H1 (cell line): ENCODE measurements around the gene PORCN. TPM values are rescaled to one million over a fixed set of nuclear protein-coding genes. Genes with fewer than 3 reads are reported as not detected.

Source experiments
- CTCF ChIA-PET: fragments of 300-600 bp; sonication (Branson Sonifier 250); formaldehyde crosslinking; loops from one replicate; lab custom pipeline; 2021; ENCODE audit not compliant: partially characterized antibody; lab: Charles Lee
- POLR2A ChIA-PET: fragments of 300-600 bp; sonication (Branson Sonifier 250); formaldehyde crosslinking; loops from one replicate; lab custom pipeline; 2021; ENCODE audit warnings: inconsistent platforms; ENCODE audit not compliant: partially characterized antibody; lab: Charles Lee
- DNase-seq, 2 experiments: peaks; one replicate each; pipeline versions ENCODE4 v3.0.0 to v3.0.0-alpha.2; 2010 to 2022; ENCODE audit warnings: low spot score in 2 of 2, low read depth in 1 of 2, mixed read lengths in 1 of 2
- FAIRE-seq: peaks from 2 replicates; lab custom pipeline; 2011; peaks lifted over from hg19 to GRCh38; lab: Jason Lieb, UNC
- H2AFZ ChIP-seq: 2 replicates; pipeline ENCODE4 v1.8.1; 2012; ENCODE audit warnings: low read length, inconsistent platforms
- H2AK5ac ChIP-seq: 2 replicates; pipeline ENCODE4 v1.6.1; 2013; ENCODE audit warnings: low read depth, low read length
- H2BK120ac ChIP-seq: replicated peaks from 2 replicates; pipeline ENCODE3; 2013; ENCODE audit warnings: low read depth, low read length, inconsistent platforms
- H2BK12ac ChIP-seq: 2 replicates; pipeline ENCODE4 v1.6.1; 2013; ENCODE audit warnings: low read depth, low read length
- H2BK15ac ChIP-seq: 2 replicates; pipeline ENCODE4 v1.6.1; 2013; ENCODE audit warnings: low read length
- H2BK20ac ChIP-seq: 2 replicates; pipeline ENCODE4 v1.6.1; 2013; ENCODE audit warnings: low read length
- H2BK5ac ChIP-seq: 2 replicates; pipeline ENCODE4 v1.6.1; 2013; ENCODE audit warnings: low read depth, low read length
- H3K14ac ChIP-seq: 2 replicates; pipeline ENCODE4 v1.6.1; 2013; ENCODE audit warnings: inconsistent platforms; ENCODE audit not compliant: insufficient read length
- H3K18ac ChIP-seq: 2 replicates; pipeline ENCODE4 v1.6.1; 2013; ENCODE audit warnings: low read length; ENCODE audit errors: extremely low read depth
- H3K23ac ChIP-seq: 2 replicates; pipeline ENCODE4 v1.6.1; 2013; ENCODE audit warnings: inconsistent platforms; ENCODE audit not compliant: insufficient read length
- H3K23me2 ChIP-seq: 2 replicates; pipeline ENCODE4 v1.6.1; 2013; ENCODE audit warnings: low read depth, low read length
- H3K27ac ChIP-seq: 2 replicates; pipeline ENCODE4 v1.6.1; 2011; ENCODE audit warnings: low read depth, low read length, inconsistent platforms
- H3K27me3 ChIP-seq, 4 experiments: replicated peaks in 1 of 4; 1 replicate in 1 of 4; 2 replicates in 3 of 4; pipeline versions ENCODE4 v1.6.1 to v1.8.1; 2011 to 2013; ENCODE audit warnings: low read length in 3 of 4, mild to moderate bottlenecking in 3 of 4, inconsistent platforms in 2 of 4, mixed read lengths in 2 of 4, moderate library complexity in 1 of 4; ENCODE audit not compliant: control insufficient read depth in 3 of 4, insufficient read depth in 3 of 4; ENCODE audit errors: extremely low read depth in 1 of 4
- H3K36me3 ChIP-seq, 4 experiments: 2 replicates each; pipeline versions ENCODE4 v1.6.1 to v1.8.1; 2011 to 2013; ENCODE audit warnings: mild to moderate bottlenecking in 4 of 4, low read length in 3 of 4, moderate library complexity in 2 of 4, control low read depth in 1 of 4, inconsistent platforms in 1 of 4; ENCODE audit not compliant: insufficient read depth in 4 of 4, control insufficient read depth in 2 of 4
- H3K4ac ChIP-seq: replicated peaks from 2 replicates; pipeline ENCODE3; 2013; ENCODE audit warnings: low read length, low read depth, mixed read lengths, inconsistent platforms; ENCODE audit not compliant: insufficient read length
- H3K4me1 ChIP-seq, 4 experiments: replicated peaks in 1 of 4; 1 replicate in 1 of 4; 2 replicates in 3 of 4; pipeline versions ENCODE4 v1.6.1 to v1.8.1; 2011 to 2013; ENCODE audit warnings: low read length in 3 of 4, inconsistent platforms in 2 of 4, mixed read lengths in 1 of 4; ENCODE audit not compliant: insufficient read depth in 4 of 4, control insufficient read depth in 3 of 4
- H3K4me2 ChIP-seq, 2 experiments: 2 replicates each; pipeline versions ENCODE4 v1.6.1 to v1.8.1; 2011 to 2013; ENCODE audit warnings: low read depth in 2 of 2, low read length in 2 of 2, control low read depth in 1 of 2, inconsistent platforms in 1 of 2, mild to moderate bottlenecking in 1 of 2; ENCODE audit not compliant: insufficient read depth in 1 of 2
- H3K4me3 ChIP-seq, 4 experiments: fragments of 200-600, 300-600 bp in 1 of 4; sonication (generic), shearing (Covaris generic), sonication (Bioruptor Twin) in 1 of 4; 2 replicates each; pipeline versions ENCODE4 v1.5.1 to v1.8.1; 2011 to 2016; ENCODE audit warnings: low read length in 4 of 4, low read depth in 3 of 4, control low read depth in 2 of 4, inconsistent platforms in 2 of 4, mild to moderate bottlenecking in 2 of 4, mixed read lengths in 1 of 4, moderate library complexity in 1 of 4; ENCODE audit not compliant: insufficient read depth in 2 of 4; ENCODE audit errors: extremely low read depth in 1 of 4
- H3K56ac ChIP-seq: replicated peaks from 2 replicates; pipeline ENCODE3; 2013; ENCODE audit warnings: low read depth, mild to moderate bottlenecking, mixed read lengths, low read length, inconsistent platforms; ENCODE audit not compliant: insufficient read length
- H3K79me1 ChIP-seq: 2 replicates; pipeline ENCODE4 v1.6.1; 2013; ENCODE audit warnings: low read depth, low read length, control low read depth
- H3K79me2 ChIP-seq, 2 experiments: 2 replicates each; pipeline versions ENCODE4 v1.6.1 to v1.8.1; 2012 to 2013; ENCODE audit warnings: low read length in 2 of 2, mild to moderate bottlenecking in 2 of 2, inconsistent platforms in 1 of 2; ENCODE audit not compliant: insufficient read depth in 2 of 2, control insufficient read depth in 1 of 2
- H3K9ac ChIP-seq, 4 experiments: replicated peaks in 1 of 4; 1 replicate in 1 of 4; 2 replicates in 3 of 4; pipeline versions ENCODE4 v1.6.1 to v1.8.1; 2011 to 2013; ENCODE audit warnings: low read depth in 3 of 4, low read length in 3 of 4, control low read depth in 2 of 4, mild to moderate bottlenecking in 2 of 4, moderate library complexity in 2 of 4, inconsistent platforms in 1 of 4; ENCODE audit errors: extremely low read depth in 1 of 4
- H3K9me3 ChIP-seq, 2 experiments: 2 replicates each; pipeline versions ENCODE4 v1.6.1 to v1.8.1; 2012 to 2013; ENCODE audit warnings: mild to moderate bottlenecking in 2 of 2, moderate library complexity in 2 of 2, control low read depth in 1 of 2, inconsistent platforms in 1 of 2, low read depth in 1 of 2, low read length in 1 of 2, mixed read lengths in 1 of 2; ENCODE audit not compliant: insufficient read depth in 2 of 2
- H4K20me1 ChIP-seq, 2 experiments: replicated peaks in 1 of 2; 2 replicates each; pipeline versions ENCODE3 to v1.8.1; 2011 to 2013; ENCODE audit warnings: inconsistent platforms in 2 of 2, low read length in 2 of 2, mild to moderate bottlenecking in 1 of 2; ENCODE audit not compliant: insufficient read depth in 2 of 2, control insufficient read depth in 1 of 2
- H4K5ac ChIP-seq: 2 replicates; pipeline ENCODE4 v1.6.1; 2013; ENCODE audit warnings: low read length, low read depth, mixed read lengths, inconsistent platforms; ENCODE audit not compliant: insufficient read length
- H4K8ac ChIP-seq: 2 replicates; pipeline ENCODE4 v1.8.0; 2013; ENCODE audit warnings: mild to moderate bottlenecking, moderate library complexity, low read length, inconsistent platforms; ENCODE audit not compliant: insufficient read depth; ENCODE audit errors: extremely low read depth
- H4K91ac ChIP-seq: replicated peaks from 2 replicates; pipeline ENCODE3; 2013; ENCODE audit warnings: low read length, mixed read lengths, inconsistent platforms; ENCODE audit not compliant: insufficient read length
- GABPA ChIP-seq: IDR thresholded peaks from 2 replicates; pipeline ENCODE4 v1.6.1; 2011; ENCODE audit warnings: mild to moderate bottlenecking, low read length, moderate library complexity, borderline replicate concordance; ENCODE audit not compliant: insufficient read depth
- GTF2F1 ChIP-seq: IDR thresholded peaks from 2 replicates; pipeline ENCODE4 v1.6.1; 2012; ENCODE audit warnings: low read depth, low read length, improper control_type of control experiment, borderline replicate concordance
- KDM1A ChIP-seq: fragments of 200-600, 300-600 bp; sonication (generic); IDR thresholded peaks from 2 replicates; pipeline ENCODE4 v1.7.1; 2016; ENCODE audit warnings: mild to moderate bottlenecking, low read length, borderline replicate concordance
- KDM4A ChIP-seq: IDR thresholded peaks from one replicate; pipeline ENCODE4 v1.7.1; 2012; ENCODE audit warnings: low read depth, mild to moderate bottlenecking, moderate library complexity, low read length, inconsistent platforms; ENCODE audit not compliant: severe bottlenecking
- NRF1 ChIP-seq: IDR thresholded peaks from 2 replicates; pipeline ENCODE4 v1.6.1; 2011; ENCODE audit warnings: mild to moderate bottlenecking, low read depth, low read length, improper control_type of control experiment
- RAD21 ChIP-seq, 2 experiments: IDR thresholded peaks in 1 of 2; conservative IDR thresholded peaks in 1 of 2; 2 replicates each; pipeline ENCODE4 v1.6.1; 2011; ENCODE audit warnings: low read depth in 2 of 2, low read length in 2 of 2, improper control_type of control experiment in 1 of 2, inconsistent platforms in 1 of 2, mild to moderate bottlenecking in 1 of 2, moderate library complexity in 1 of 2
- RXRA ChIP-seq: IDR thresholded peaks from 2 replicates; pipeline ENCODE4 v1.6.1; 2011; ENCODE audit warnings: low read depth, mild to moderate bottlenecking, low read length, moderate library complexity; ENCODE audit not compliant: insufficient read depth
- SIN3A ChIP-seq, 2 experiments: IDR thresholded peaks in 1 of 2; conservative IDR thresholded peaks in 1 of 2; 2 replicates each; pipeline ENCODE4 v1.6.1; 2011 to 2012; ENCODE audit warnings: low read length in 2 of 2, improper control_type of control experiment in 1 of 2, low read depth in 1 of 2, mild to moderate bottlenecking in 1 of 2
- SP1 ChIP-seq: IDR thresholded peaks from 2 replicates; pipeline ENCODE4 v1.6.1; 2011; ENCODE audit warnings: low read depth, low read length
- SP4 ChIP-seq: IDR thresholded peaks from 2 replicates; pipeline ENCODE4 v1.6.1; 2012; ENCODE audit warnings: low read length, inconsistent platforms
- SUZ12 ChIP-seq: fragments of 200-600 bp; sonication (generic); IDR thresholded peaks from 2 replicates; pipeline ENCODE4 v1.6.1; 2012; ENCODE audit warnings: mild to moderate bottlenecking, inconsistent platforms, low read length, moderate library complexity, mixed read lengths
- TCF12 ChIP-seq: IDR thresholded peaks from 2 replicates; pipeline ENCODE4 v1.6.1; 2011; ENCODE audit warnings: low read depth, mild to moderate bottlenecking, low read length
- USF2 ChIP-seq: IDR thresholded peaks from 2 replicates; pipeline ENCODE4 v1.6.1; 2011; ENCODE audit warnings: low read length, improper control_type of control experiment
- WGBS, 2 experiments: shearing (Covaris generic) in 1 of 2; methylation state at CpG; one replicate each; pipeline versions ENCODE4 v1.1.6 to v1.1.7; 2013 to 2015; ENCODE audit warnings: low lambda C conversion rate in 2 of 2, mixed read lengths in 2 of 2, inconsistent platforms in 1 of 2, low coverage in 1 of 2, missing lambda C conversion rate in 1 of 2; ENCODE audit not compliant: insufficient replicate concordance in 2 of 2, insufficient coverage in 1 of 2, insufficient read length in 1 of 2; ENCODE audit errors: extremely low coverage in 1 of 2, missing lambda C conversion rate in 1 of 2; 5-methylcytosine and 5-hydroxymethylcytosine counted together
- polyA plus RNA-seq, 7 experiments: library from polyadenylated mRNA; depleted of rRNA in 3 of 7; stranded (reverse) in 5 of 7; unstranded in 2 of 7; fragments of >200 nt in 5 of 7; fragments of 200-250 nt in 2 of 7; gene quantifications; 1 replicate in 5 of 7; 2 replicates in 1 of 7; 4 replicates in 1 of 7; pipeline versions ENCODE4 v1.2.1 to v1.2.3, GENCODE V29; 2011 to 2013; ENCODE audit warnings: missing spikeins in 2 of 7, mixed read lengths in 2 of 7
- total RNA-seq: library from RNA; stranded (reverse); fragmentation: NEBNext Ultra II Directional; extraction: Animal tissue kit (Norgen Biotek cat#: 25700); gene quantifications from 2 replicates; pipeline ENCODE4 v1.2.1, GENCODE V29; 2021

Gene PORCN
- total and polyA plus RNA-seq, 2 of the 8 experiments (the other 6 are each of a cell fraction or from before 2014, with no cell fraction given), result 14.6 to 34.1 TPM

DNA sequence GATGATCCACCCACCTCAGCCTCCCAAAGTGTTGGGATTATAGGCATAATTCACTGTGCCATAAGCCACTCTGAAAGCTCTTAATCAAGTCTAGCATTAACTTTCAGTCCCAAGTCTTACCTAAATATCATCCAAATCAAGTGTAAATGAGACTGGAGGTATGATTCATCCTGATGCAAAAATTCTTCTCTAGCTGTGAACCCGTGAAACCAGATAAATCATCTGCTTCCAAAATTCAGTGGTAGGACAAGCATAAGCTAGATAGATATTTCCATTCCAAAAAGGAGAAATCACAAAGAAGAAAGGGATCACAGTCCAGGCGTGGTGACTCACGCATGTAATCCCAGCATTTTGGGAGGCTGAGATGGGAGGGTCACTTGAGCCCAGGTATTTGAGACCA lies 21.9 kb downstream of the PORCN start:
- Histone ChIP-seq H4K20me1 (no peaks in the 10 kb centered on the region), H4K91ac (no peak overlapping the region), H3K27ac (no peak overlapping the region), H3K14ac (no peak overlapping the region), H2BK120ac (no peak overlapping the region), H3K18ac (no peak overlapping the region), H3K27me3 (no peaks in the 10 kb centered on the region), H3K9ac (no peak overlapping the region), H2AK5ac (no peak overlapping the region), H2AFZ (no peak overlapping the region), H2BK5ac (no peak overlapping the region), H3K36me3 (peaks cover 2 to 34% (median 22%) of the 10 kb centered on the region in 4 experiments; a peak in 6 of 8 replicates), H3K9me3 (no peaks in the 10 kb centered on the region), H2BK12ac (no peak overlapping the region), H3K4me1 (no peaks in the 10 kb centered on the region), H3K79me2 (no peaks in the 10 kb centered on the region), H3K56ac (no peak overlapping the region), H3K4me3 (no peak overlapping the region), H4K8ac (no peak overlapping the region), H3K79me1 (no peaks in the 10 kb centered on the region), H4K5ac (no peak overlapping the region), H2BK20ac (no peak overlapping the region), H3K23me2 (no peaks in the 10 kb centered on the region), H3K4me2 (no peak overlapping the region), H3K23ac (no peak overlapping the region), H2BK15ac (no peak overlapping the region), H3K4ac (no peak overlapping the region)
- ChIA-PET CTCF (no interaction called here), POLR2A (interaction anchor here (3.3 kb wide), 1 partner anchor 48 kb away, joined by 10 read pairs; no protein-coding TSS in a partner anchor)
- DNase-seq (no peak), FAIRE-seq (no peak)
- WGBS, 2 experiments, result 87% methylated on average over 3 of the region's 3 CpGs; no CpG with 5 or more reads in 1 of the 2 experiments
- TF ChIP-seq KDM4A (no peak), SIN3A (conservative IDR thresholded peaks at IDR 0.05 in 1 of 2, IDR thresholded peaks at IDR 0.05 in 1 of 2; ENCODE audit: low read depth in 1 of 2, low read length in 2 of 2) (no peak), SP1 (no peak), RAD21 (IDR thresholded peaks at IDR 0.05 in 1 of 2, conservative IDR thresholded peaks at IDR 0.05 in 1 of 2; ENCODE audit: low read depth in 2 of 2, low read length in 2 of 2) (no peak), TCF12 (no peak), GTF2F1 (no peak), KDM1A (no peak), NRF1 (no peak), GABPA (no peak), USF2 (no peak), SUZ12 (no peak), RXRA (no peak), SP4 (no peak)
